Measurements from ENCODE around the gene POTED. TPM values are rescaled to one million over a fixed set of nuclear protein-coding genes. Genes with fewer than 3 reads are reported as not detected.
"Not testable (repeated sequence)": the region's sequence is repeated elsewhere in the genome, so short reads cannot be mapped to it uniquely, and the experiment has no call there.

POTED gene
- not detected for polyA plus RNA-seq (2013, experiment 1 of 2)
- polyA plus RNA-seq (2013, experiment 2 of 2): not detected

GRCh38 chr21:13609477-13609876, at the start of gene POTED:
POTED (plus strand) TSS chr21:13609777; CDS start chr21:13610229, 452 bp downstream.
- WGBS: no CpG with 5 or more reads among the region's 42 CpGs
- not testable (repeated sequence) for H3K27ac ChIP-seq (ENCODE audit: low read depth, low read length); H3K9me3 ChIP-seq (ENCODE audit: insufficient read depth, low read depth, low read length); H3K27me3 ChIP-seq (ENCODE audit: insufficient read depth, low read length); H3K4me1 ChIP-seq (ENCODE audit: insufficient read depth, low read length); H3K36me3 ChIP-seq (ENCODE audit: insufficient read depth, low read length); H3K4me3 ChIP-seq (ENCODE audit: low read length); H3K9ac ChIP-seq (ENCODE audit: low read depth, low read length)

GRCh38 chr21:13650101-13650500, 40.5 kb downstream of the POTED start:
- no CpG with 5 or more reads among the region's 5 CpGs for WGBS
- H3K4me1 ChIP-seq (ENCODE audit: insufficient read depth, low read length); H3K27me3 ChIP-seq (ENCODE audit: insufficient read depth, low read length); H3K9me3 ChIP-seq (ENCODE audit: insufficient read depth, low read depth, low read length); H3K27ac ChIP-seq (ENCODE audit: low read depth, low read length); H3K9ac ChIP-seq (ENCODE audit: low read depth, low read length); H3K36me3 ChIP-seq (ENCODE audit: insufficient read depth, low read length); H3K4me3 ChIP-seq (ENCODE audit: low read length): not testable (repeated sequence)

- H3K4me3 ChIP-seq (ENCODE audit: low read length); H3K36me3 ChIP-seq (ENCODE audit: insufficient read depth, low read length); H3K9me3 ChIP-seq (ENCODE audit: insufficient read depth, low read depth, low read length); H3K27me3 ChIP-seq (ENCODE audit: insufficient read depth, low read length); H3K4me1 ChIP-seq (ENCODE audit: insufficient read depth, low read length); H3K9ac ChIP-seq (ENCODE audit: low read depth, low read length); H3K27ac ChIP-seq (ENCODE audit: low read depth, low read length): not testable (repeated sequence)
- 79% methylated on average over 6 of the region's 6 CpGs for whole genome bisulfite sequencing
These were observed 42.2 kb downstream of the POTED start for GRCh38 chr21:13651746-13652145.
